Pancreas (tissue), 10 donors: ENCODE data around the gene EFNA4. TPM values are rescaled to one million over a fixed set of nuclear protein-coding genes. Genes with fewer than 3 reads are reported as not detected.

Experiments used
- ATAC-seq, 4 donors: fragments of 200-7000 bp; cut with Tn5 transposase; one replicate each; pipeline versions ENCODE4 v1.8.0 to v1.9.1; 2020; ENCODE audit warnings: mild to moderate bottlenecking in 4 of 4, moderate library complexity in 4 of 4
- DNase-seq, 6 donors: peaks; one replicate each; pipeline ENCODE4 v3.0.0-alpha.2; 2020
- FAIRE-seq: peaks from 2 replicates; lab custom pipeline; 2012; peaks lifted over from hg19 to GRCh38; lab: Jason Lieb, UNC
- H3K27ac ChIP-seq, 4 donors: fragments of 200-600 bp; sonication (generic); 1 replicate in 3 of 4; 2 replicates in 1 of 4; pipeline versions ENCODE4 v1.5.0 to v1.8.0; 2020
- H3K27me3 ChIP-seq, 4 donors: fragments of 200-600 bp; one replicate each; pipeline ENCODE4 v1.8.0; 2021
- H3K36me3 ChIP-seq, 3 donors: fragments of 200-600 bp; sonication (generic) in 1 of 3; one replicate each; pipeline versions ENCODE4 v1.5.0 to v1.8.0; 2020 to 2021
- H3K4me1 ChIP-seq, 3 donors: fragments of 200-600 bp; one replicate each; pipeline ENCODE4 v1.8.0; 2021
- H3K4me3 ChIP-seq, 4 donors: fragments of 200-600 bp; sonication (generic) in 2 of 4; one replicate each; pipeline versions ENCODE4 v1.5.0 to v1.8.0; 2020 to 2021
- H3K9me3 ChIP-seq, 4 donors: fragments of 200-600 bp; one replicate each; pipeline ENCODE4 v1.8.0; 2021
- WGBS, 2 donors: extraction: QIAGEN DNeasy Blood & Tissue Kit; methylation state at CpG; one replicate each; pipeline ENCODE4 v1.1.7; 2013; 5-methylcytosine and 5-hydroxymethylcytosine counted together
- intact Hi-C, 3 donors: fragments of 100-400 bp; cut with DNase I; formaldehyde crosslinking; loops; one replicate each; pipeline versions ENCODE4 v1.11.1 to v1.14.2; 2022
- polyA plus RNA-seq, 2 donors: library from polyadenylated mRNA; stranded (reverse); fragments of 200-250 nt; gene quantifications; one replicate each; pipeline ENCODE4 v1.2.3, GENCODE V29; 2013
- total RNA-seq, 6 donors: library from RNA; stranded (reverse); fragmentation: NEBNext Ultra II Directional in 4 of 6; extraction: Animal tissue kit (Norgen Biotek cat#: 25700) in 4 of 6; gene quantifications; one replicate each; pipeline versions ENCODE4 v1.2.1 to v1.2.4, GENCODE V29; 2021 to 2023
- TF ChIP-seq, protein P1 (sequence below), 4 donors: fragments of 200-600 bp; sonication (generic) in 3 of 4; IDR thresholded peaks; one replicate each; pipeline versions ENCODE4 v1.5.0 to v1.8.0; 2021; ENCODE audit warnings: antibody characterized with exemption in 4 of 4
- donor health status: healthy with polysubstance abuse.
- donor health status: DM: no; HTN: no; CAD: no; lungs with moderate emphysema.
- donor health status: DM: no; HTN: no; CAD: no.
- donor health status: control.
- donor health status: control.
- donor health status: Bipolar disorder and iron deficiency.
- donor health status: DM: yes; HTN: yes; CAD: no.
- donor health status: DM: no; HTN: no; CAD: no.
- donor health status: DM: no; HTN: no; CAD: no.
- donor health status: DM: yes; HTN: yes; CAD: no.

Gene EFNA4
- total and polyA plus RNA-seq, 8 donors, result 2.1 to 6.2 (median 3.8) TPM

DNA sequence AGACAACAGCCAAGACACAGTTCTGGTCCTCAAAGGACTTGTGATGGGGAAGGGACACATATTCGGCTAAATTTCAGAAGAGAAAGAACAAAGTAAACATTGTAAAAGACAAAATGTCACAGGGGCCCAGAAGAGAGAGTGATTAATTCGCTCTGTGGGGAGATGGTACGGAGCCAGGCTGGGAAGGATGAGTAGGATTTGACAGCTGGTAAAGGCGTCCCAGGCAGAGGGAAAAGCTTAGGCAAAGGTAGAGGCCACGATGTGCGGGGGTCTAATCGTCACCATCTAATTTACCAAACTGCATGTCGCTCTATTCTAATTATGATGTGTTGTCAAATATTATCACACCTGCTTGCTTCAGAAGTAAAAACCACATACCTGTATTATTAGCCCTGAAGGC, 46.8 kb downstream of the EFNA4 start:
- DNase-seq (no peak), FAIRE-seq (no peak), ATAC-seq (no peak)
- no peaks in the 10 kb centered on the region for H3K36me3 ChIP-seq
- no peaks in the 10 kb centered on the region for H3K9me3 ChIP-seq
- no peak overlapping the region for H3K4me3 ChIP-seq
- H3K4me1 ChIP-seq, result peaks cover 0 to 2% (median 0%) of the 10 kb centered on the region in 3 donors
- WGBS, 2 donors, result 70 to 80% methylated on average over 8 of the region's 8 CpGs
- TF ChIP-seq, protein P1, sequence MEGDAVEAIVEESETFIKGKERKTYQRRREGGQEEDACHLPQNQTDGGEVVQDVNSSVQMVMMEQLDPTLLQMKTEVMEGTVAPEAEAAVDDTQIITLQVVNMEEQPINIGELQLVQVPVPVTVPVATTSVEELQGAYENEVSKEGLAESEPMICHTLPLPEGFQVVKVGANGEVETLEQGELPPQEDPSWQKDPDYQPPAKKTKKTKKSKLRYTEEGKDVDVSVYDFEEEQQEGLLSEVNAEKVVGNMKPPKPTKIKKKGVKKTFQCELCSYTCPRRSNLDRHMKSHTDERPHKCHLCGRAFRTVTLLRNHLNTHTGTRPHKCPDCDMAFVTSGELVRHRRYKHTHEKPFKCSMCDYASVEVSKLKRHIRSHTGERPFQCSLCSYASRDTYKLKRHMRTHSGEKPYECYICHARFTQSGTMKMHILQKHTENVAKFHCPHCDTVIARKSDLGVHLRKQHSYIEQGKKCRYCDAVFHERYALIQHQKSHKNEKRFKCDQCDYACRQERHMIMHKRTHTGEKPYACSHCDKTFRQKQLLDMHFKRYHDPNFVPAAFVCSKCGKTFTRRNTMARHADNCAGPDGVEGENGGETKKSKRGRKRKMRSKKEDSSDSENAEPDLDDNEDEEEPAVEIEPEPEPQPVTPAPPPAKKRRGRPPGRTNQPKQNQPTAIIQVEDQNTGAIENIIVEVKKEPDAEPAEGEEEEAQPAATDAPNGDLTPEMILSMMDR (IDR thresholded peaks at IDR 0.05), result no peak
- H3K27ac ChIP-seq, result no peak overlapping the region
- intact Hi-C loops, result no loop called here
- no peaks in the 10 kb centered on the region for H3K27me3 ChIP-seq

DNA sequence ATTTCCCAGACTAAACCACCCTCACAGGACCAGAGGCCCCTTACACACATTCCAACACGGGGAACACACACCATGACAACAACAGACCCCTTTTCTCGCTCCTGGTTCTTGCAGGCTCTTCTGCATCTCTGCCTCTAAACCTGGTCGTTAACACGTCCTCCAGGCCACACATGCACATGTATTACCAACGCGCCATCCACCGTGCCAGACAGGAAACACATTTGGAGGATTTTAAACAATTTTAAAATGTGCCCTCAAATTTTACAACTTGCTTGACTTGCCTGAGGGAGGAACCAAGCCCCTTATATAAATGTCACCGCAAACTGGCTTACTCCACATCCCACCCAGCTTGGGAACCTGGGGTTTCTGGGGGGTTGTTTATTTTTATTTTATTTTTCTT, 47.3 kb downstream of the EFNA4 start:
- Histone ChIP-seq H3K4me3 (no peak overlapping the region), H3K27me3 (no peaks in the 10 kb centered on the region), H3K9me3 (no peaks in the 10 kb centered on the region), H3K36me3 (no peaks in the 10 kb centered on the region), H3K27ac (no peak overlapping the region), H3K4me1 (no peaks in the 10 kb centered on the region)
- DNase-seq (no peak), FAIRE-seq (no peak), ATAC-seq (no peak)
- TF ChIP-seq, protein P1 (IDR thresholded peaks at IDR 0.05), result no peak
- 68 to 81% methylated on average over 8 of the region's 8 CpGs for WGBS, 2 donors
- intact Hi-C loops, result no loop called here

DNA sequence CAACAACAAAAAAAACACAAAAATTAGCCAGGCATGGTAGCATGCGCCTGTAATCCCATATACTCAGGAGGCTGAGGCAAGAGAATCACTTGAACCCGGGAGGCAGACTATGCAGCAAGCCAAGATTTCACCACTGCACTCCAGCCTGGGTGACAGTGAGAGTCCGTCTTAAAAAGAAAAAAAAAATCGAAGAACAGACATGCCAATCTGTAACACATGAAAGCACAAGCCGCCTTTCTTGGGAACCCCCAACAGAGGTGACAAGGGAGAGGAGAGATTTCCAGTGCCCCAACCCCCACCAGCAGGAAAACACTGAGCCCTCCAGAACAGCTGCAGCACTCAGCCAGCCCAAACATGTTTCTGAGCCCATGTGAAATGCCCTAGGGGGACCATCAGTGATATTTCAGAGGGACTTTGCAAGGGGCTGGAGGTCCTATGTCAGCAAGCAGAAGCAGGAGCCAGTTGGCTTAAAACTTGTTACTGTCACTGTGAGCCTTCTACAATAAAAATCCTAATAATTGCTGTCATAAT, 50.0 kb downstream of the EFNA4 start:
- no peak for DNase-seq
- Histone ChIP-seq H3K27me3 (no peaks in the 10 kb centered on the region), H3K4me1 (no peaks in the 10 kb centered on the region), H3K9me3 (no peaks in the 10 kb centered on the region), H3K4me3 (no peak overlapping the region), H3K36me3 (no peaks in the 10 kb centered on the region), H3K27ac (no peak overlapping the region)
- TF ChIP-seq, protein P1 (IDR thresholded peaks at IDR 0.05), result no peak
- intact Hi-C loops, result no loop called here
- 63 to 64% methylated on average over 5 of the region's 5 CpGs for WGBS, 2 donors
- ATAC-seq, result no peak
- FAIRE-seq, result no peak

DNA sequence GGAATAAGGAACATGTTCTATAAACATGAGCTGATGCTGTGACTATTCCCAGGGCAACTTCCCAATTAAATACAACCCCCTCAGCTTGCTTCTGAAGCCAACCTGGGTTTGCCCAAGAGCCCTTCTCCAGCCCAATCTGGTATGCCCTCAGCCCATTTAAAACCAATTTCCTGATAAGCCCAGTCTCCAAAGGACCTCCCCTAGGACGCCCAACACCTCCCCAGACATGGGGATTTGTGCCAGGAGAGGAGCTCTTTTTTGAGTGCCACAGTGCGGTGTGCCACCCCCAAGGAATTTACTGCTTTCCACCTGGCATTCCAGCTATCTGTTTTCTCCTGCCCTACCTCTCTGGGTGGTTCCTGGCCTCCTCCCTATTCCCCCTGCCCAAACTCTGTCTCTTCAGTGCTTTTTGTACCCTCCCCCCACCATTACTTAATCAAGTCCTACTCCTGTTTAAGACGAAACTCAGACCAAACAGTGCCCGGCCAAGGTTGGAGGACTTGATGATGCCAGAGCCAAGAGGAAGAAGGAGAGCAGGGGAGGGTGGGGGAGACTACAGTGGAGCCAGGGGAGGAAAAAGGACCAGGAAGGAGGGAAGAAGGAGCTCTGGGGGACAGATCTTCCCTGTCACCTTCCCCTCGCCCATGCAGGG, 52.7 kb downstream of the EFNA4 start:
- H3K27ac ChIP-seq, result no peak overlapping the region
- FAIRE-seq, result no peak

More for the DNA sequence above, 52.7 kb downstream of the EFNA4 start:
- no peaks in the 10 kb centered on the region for H3K4me1 ChIP-seq
- intact Hi-C loops, result no loop called here
- H3K4me3 ChIP-seq, result no peak overlapping the region
- WGBS, 2 donors, result 48 to 50% methylated on average over 5 of the region's 5 CpGs
- H3K9me3 ChIP-seq, result no peaks in the 10 kb centered on the region
- TF ChIP-seq, protein P1 (IDR thresholded peaks at IDR 0.05), result no peak
- H3K36me3 ChIP-seq, result no peaks in the 10 kb centered on the region
- DNase-seq, result no peak
- no peak for ATAC-seq
- H3K27me3 ChIP-seq, result no peaks in the 10 kb centered on the region
